Activated CD8-positive, alpha-beta memory T cell treated with anti-CD3 and anti-CD28 coated beads for 24 hours (primary cell): ENCODE data around the gene CAMSAP1.
A peak's percentile ranks its signal among the peaks of the same experiment; 100 is the strongest.

Source experiments
- DNase-seq: peaks from one replicate; pipeline ENCODE4 v3.0.0-alpha.2; 2020

The CAMSAP1 gene

GRCh38 chr9:135878528-135879236 lies 28.7 kb downstream of the CAMSAP1 start:
- DNase-seq: no peak

GRCh38 chr9:135877791-135878527 lies 29.4 kb downstream of the CAMSAP1 start:
- peak; percentile 35 for DNase-seq

GRCh38 chr9:135876936-135877335 lies 30.4 kb downstream of the CAMSAP1 start:
- DNase-seq: no peak

- no peak for DNase-seq
Measured at GRCh38 chr9:135874859-135875258, 32.5 kb downstream of the CAMSAP1 start.

- DNase-seq: no peak
Measured at GRCh38 chr9:135869909-135870308, 37.4 kb downstream of the CAMSAP1 start.

- no peak for DNase-seq
Measured at GRCh38 chr9:135865531-135865930, 41.8 kb downstream of the CAMSAP1 start.

- DNase-seq: peak; percentile 91
Measured at GRCh38 chr9:135864447-135865049, 42.8 kb downstream of the CAMSAP1 start.

- no peak for DNase-seq
Measured at GRCh38 chr9:135862809-135863208, 44.5 kb downstream of the CAMSAP1 start.

GRCh38 chr9:135858491-135859185 lies 48.7 kb downstream of the CAMSAP1 start:
- no peak for DNase-seq

GRCh38 chr9:135857843-135858242 lies 49.5 kb downstream of the CAMSAP1 start:
- DNase-seq: no peak

GRCh38 chr9:135857371-135857786 lies 50.0 kb downstream of the CAMSAP1 start:
- no peak for DNase-seq

GRCh38 chr9:135851748-135852147 lies 55.6 kb downstream of the CAMSAP1 start:
- no peak for DNase-seq

GRCh38 chr9:135850737-135851136 lies 56.6 kb downstream of the CAMSAP1 start:
- no peak for DNase-seq

- no peak for DNase-seq
Measured at GRCh38 chr9:135849181-135849580, 58.2 kb downstream of the CAMSAP1 start.

GRCh38 chr9:135848341-135849047 lies 58.9 kb downstream of the CAMSAP1 start:
- DNase-seq: no peak

- no peak for DNase-seq
Measured at GRCh38 chr9:135847833-135848232, 59.5 kb downstream of the CAMSAP1 start.

GRCh38 chr9:135840539-135840938 lies 66.8 kb downstream of the CAMSAP1 start:
- no peak for DNase-seq

GRCh38 chr9:135840107-135840506 lies 67.2 kb downstream of the CAMSAP1 start:
- no peak for DNase-seq

GRCh38 chr9:135839516-135839915 lies 67.8 kb downstream of the CAMSAP1 start:
- DNase-seq: no peak

- DNase-seq: peak; percentile 32
Measured at GRCh38 chr9:135835131-135835530, 72.2 kb downstream of the CAMSAP1 start.

- DNase-seq: no peak
Measured at GRCh38 chr9:135833864-135834263, 73.5 kb downstream of the CAMSAP1 start.

GRCh38 chr9:135830496-135830895 lies 76.8 kb downstream of the CAMSAP1 start:
- DNase-seq: no peak

GRCh38 chr9:135828656-135829055 lies 78.7 kb downstream of the CAMSAP1 start:
- no peak for DNase-seq
